ENCODE data around the gene GABRG3.

The GABRG3 gene

GRCh38 chr15:27214961-27215360 lies 244.0 kb downstream of the GABRG3 start:
- H3K27ac ChIP-seq (replicated peaks): no peak overlapping the region
- H3K4me3 ChIP-seq (replicated peaks; ENCODE audit: insufficient read depth, low read length): no peak overlapping the region
- no peak for DNase-seq (ENCODE audit: low read depth in 1 of 2, low spot score in 1 of 2)
- TF ChIP-seq GABPA (IDR thresholded peaks at IDR 0.05; ENCODE audit: low read depth): no peak
- H3K27me3 ChIP-seq (ENCODE audit: insufficient read depth, poor library complexity, severe bottlenecking): no peaks in the 10 kb centered on the region

DNA sequence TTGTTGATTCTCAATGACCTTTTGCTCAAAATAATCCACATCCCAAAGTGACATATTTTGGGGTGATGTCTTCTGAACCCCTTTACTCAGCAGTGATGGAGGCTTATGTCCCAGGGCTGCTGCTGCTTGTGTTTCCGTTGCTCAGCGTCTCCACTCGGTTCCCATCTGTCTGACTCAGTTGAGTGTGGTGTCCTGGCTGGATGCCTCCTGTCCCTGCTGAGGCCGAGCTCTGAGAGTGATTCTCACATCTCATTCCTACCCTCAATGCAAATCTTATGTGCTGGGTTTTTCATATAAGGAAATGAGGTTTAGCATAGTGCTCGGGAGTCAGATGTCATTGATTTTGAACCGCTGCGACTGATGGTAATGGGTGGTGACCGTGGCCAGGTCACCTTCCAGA lies 247.4 kb downstream of the GABRG3 start:
- Histone ChIP-seq H3K27ac (replicated peaks) (no peak overlapping the region), H3K27me3 (ENCODE audit: insufficient read depth, poor library complexity, severe bottlenecking) (no peaks in the 10 kb centered on the region), H3K4me3 (replicated peaks; ENCODE audit: insufficient read depth, low read length) (no peak overlapping the region)
- TF ChIP-seq POLR2AphosphoS5 (IDR thresholded peaks at IDR 0.05; ENCODE audit: low read depth) (no peak), SPI1 (IDR thresholded peaks at IDR 0.05; ENCODE audit: borderline replicate concordance, low read depth) (no peak), GABPA (IDR thresholded peaks at IDR 0.05; ENCODE audit: low read depth) (no peak)
- TF ChIP-seq, protein P1, sequence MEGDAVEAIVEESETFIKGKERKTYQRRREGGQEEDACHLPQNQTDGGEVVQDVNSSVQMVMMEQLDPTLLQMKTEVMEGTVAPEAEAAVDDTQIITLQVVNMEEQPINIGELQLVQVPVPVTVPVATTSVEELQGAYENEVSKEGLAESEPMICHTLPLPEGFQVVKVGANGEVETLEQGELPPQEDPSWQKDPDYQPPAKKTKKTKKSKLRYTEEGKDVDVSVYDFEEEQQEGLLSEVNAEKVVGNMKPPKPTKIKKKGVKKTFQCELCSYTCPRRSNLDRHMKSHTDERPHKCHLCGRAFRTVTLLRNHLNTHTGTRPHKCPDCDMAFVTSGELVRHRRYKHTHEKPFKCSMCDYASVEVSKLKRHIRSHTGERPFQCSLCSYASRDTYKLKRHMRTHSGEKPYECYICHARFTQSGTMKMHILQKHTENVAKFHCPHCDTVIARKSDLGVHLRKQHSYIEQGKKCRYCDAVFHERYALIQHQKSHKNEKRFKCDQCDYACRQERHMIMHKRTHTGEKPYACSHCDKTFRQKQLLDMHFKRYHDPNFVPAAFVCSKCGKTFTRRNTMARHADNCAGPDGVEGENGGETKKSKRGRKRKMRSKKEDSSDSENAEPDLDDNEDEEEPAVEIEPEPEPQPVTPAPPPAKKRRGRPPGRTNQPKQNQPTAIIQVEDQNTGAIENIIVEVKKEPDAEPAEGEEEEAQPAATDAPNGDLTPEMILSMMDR (IDR thresholded peaks at IDR 0.05; ENCODE audit: insufficient read depth, low read length): no peak
- TF ChIP-seq, protein P2, sequence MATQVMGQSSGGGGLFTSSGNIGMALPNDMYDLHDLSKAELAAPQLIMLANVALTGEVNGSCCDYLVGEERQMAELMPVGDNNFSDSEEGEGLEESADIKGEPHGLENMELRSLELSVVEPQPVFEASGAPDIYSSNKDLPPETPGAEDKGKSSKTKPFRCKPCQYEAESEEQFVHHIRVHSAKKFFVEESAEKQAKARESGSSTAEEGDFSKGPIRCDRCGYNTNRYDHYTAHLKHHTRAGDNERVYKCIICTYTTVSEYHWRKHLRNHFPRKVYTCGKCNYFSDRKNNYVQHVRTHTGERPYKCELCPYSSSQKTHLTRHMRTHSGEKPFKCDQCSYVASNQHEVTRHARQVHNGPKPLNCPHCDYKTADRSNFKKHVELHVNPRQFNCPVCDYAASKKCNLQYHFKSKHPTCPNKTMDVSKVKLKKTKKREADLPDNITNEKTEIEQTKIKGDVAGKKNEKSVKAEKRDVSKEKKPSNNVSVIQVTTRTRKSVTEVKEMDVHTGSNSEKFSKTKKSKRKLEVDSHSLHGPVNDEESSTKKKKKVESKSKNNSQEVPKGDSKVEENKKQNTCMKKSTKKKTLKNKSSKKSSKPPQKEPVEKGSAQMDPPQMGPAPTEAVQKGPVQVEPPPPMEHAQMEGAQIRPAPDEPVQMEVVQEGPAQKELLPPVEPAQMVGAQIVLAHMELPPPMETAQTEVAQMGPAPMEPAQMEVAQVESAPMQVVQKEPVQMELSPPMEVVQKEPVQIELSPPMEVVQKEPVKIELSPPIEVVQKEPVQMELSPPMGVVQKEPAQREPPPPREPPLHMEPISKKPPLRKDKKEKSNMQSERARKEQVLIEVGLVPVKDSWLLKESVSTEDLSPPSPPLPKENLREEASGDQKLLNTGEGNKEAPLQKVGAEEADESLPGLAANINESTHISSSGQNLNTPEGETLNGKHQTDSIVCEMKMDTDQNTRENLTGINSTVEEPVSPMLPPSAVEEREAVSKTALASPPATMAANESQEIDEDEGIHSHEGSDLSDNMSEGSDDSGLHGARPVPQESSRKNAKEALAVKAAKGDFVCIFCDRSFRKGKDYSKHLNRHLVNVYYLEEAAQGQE (IDR thresholded peaks at IDR 0.05; ENCODE audit: insufficient replicate concordance, low read depth): no peak
- DNase-seq (ENCODE audit: low read depth in 1 of 2, low spot score in 1 of 2): no peak

GRCh38 chr15:27219636-27220035 lies 248.7 kb downstream of the GABRG3 start:
- no peaks in the 10 kb centered on the region for H3K27me3 ChIP-seq (ENCODE audit: insufficient read depth, poor library complexity, severe bottlenecking)
- no peak overlapping the region for H3K4me3 ChIP-seq (replicated peaks; ENCODE audit: insufficient read depth, low read length)
- H3K27ac ChIP-seq (replicated peaks): no peak overlapping the region
- TF ChIP-seq POLR2AphosphoS5 (IDR thresholded peaks at IDR 0.05; ENCODE audit: low read depth): no peak
- TF ChIP-seq, protein P1 (IDR thresholded peaks at IDR 0.05; ENCODE audit: insufficient read depth, low read length): no peak
- TF ChIP-seq, protein P2 (IDR thresholded peaks at IDR 0.05; ENCODE audit: insufficient replicate concordance, low read depth): no peak
- TF ChIP-seq SPI1 (IDR thresholded peaks at IDR 0.05; ENCODE audit: borderline replicate concordance, low read depth): no peak
- TF ChIP-seq GABPA (IDR thresholded peaks at IDR 0.05; ENCODE audit: low read depth): no peak
- DNase-seq (ENCODE audit: low read depth in 1 of 2, low spot score in 1 of 2): no peak

DNA sequence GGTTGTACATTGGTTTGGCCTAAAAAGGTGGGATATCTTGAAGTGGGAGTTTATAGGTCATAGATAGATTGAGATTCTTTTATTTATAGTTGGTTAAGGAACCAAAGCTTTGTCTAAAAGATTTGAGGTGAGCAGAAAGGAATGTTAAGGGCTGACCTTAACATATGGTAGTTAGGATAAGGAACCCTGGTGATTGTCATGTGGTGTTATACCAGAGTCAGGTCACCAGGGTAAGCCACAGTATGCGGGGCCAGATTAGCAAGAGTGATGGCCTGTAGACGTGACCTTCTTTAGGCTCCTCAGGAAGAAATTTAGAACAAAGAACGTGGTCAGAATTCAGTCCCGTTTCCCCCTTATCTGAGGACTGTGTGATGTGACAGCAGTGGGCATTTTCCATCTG lies 249.2 kb downstream of the GABRG3 start:
- Histone ChIP-seq H3K27me3 (ENCODE audit: insufficient read depth, poor library complexity, severe bottlenecking) (no peaks in the 10 kb centered on the region), H3K27ac (replicated peaks) (no peak overlapping the region), H3K4me3 (replicated peaks; ENCODE audit: insufficient read depth, low read length) (no peak overlapping the region)
- TF ChIP-seq POLR2AphosphoS5 (IDR thresholded peaks at IDR 0.05; ENCODE audit: low read depth): no peak
- TF ChIP-seq, protein P1 (IDR thresholded peaks at IDR 0.05; ENCODE audit: insufficient read depth, low read length): no peak
- no peak for TF ChIP-seq GABPA (IDR thresholded peaks at IDR 0.05; ENCODE audit: low read depth)
- no peak for TF ChIP-seq SPI1 (IDR thresholded peaks at IDR 0.05; ENCODE audit: borderline replicate concordance, low read depth)
- TF ChIP-seq, protein P2 (IDR thresholded peaks at IDR 0.05; ENCODE audit: insufficient replicate concordance, low read depth): no peak
- DNase-seq (ENCODE audit: low read depth in 1 of 2, low spot score in 1 of 2): no peak

All from HL-60 (cell line).